Measurements from ENCODE around the gene PRAMEF14.
"Not testable (repeated sequence)": the region's sequence is repeated elsewhere in the genome, so short reads cannot be mapped to it uniquely, and the experiment has no call there.

Gene PRAMEF14

GRCh38 chr1:13347034-13347433, at the start of gene PRAMEF14:
TSS of gene PRAMEF14 (minus strand) at chr1:13347134. CDS start at chr1:13345314, 1,820 bp downstream.
- not testable (repeated sequence) for DNase-seq (ENCODE audit: low spot score)

GRCh38 chr1:13395311-13395710, 48.4 kb upstream of the PRAMEF14 start:
- DNase-seq (ENCODE audit: low spot score) = not testable (repeated sequence)

DNA sequence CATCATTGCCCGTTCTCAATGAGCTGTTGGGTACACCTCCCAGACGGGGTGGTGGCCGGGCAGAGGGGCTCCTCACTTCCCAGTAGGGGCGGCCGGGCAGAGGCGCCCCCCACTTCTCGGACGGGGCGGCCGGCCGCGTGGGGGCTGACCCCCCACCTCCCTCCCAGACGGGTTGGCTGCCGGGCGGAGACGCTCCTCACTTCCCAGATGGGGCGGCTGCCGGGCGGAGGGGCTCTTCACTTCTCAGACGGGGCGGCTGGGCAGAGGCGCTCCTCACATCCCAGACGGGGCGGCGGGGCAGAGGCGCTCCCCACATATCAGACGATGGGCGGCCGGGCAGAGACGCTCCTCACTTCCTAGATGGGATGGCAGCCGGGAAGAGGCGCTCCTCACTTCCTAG, 47.8 kb upstream of the PRAMEF14 start:
- not testable (repeated sequence) for DNase-seq (ENCODE audit: low spot score)

DNA sequence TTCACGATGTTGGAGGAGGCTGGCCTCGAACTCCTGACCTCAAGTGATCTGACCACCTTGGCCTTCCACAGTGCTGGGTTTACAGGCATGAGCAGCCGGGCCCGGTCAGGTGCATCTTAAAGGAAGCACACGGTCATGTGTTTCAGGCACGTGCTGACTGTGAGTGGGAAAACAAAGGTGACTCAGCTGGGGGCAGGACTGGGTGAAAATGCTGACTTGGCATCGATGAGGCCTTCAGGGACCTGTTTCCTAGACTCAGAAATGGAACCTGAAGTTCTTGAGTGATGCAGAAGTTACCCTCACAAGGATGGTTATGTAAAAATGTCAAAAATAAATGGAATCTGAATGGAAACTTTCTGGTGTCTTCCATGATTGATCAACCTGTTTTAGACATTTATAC, 46.1 kb upstream of the PRAMEF14 start:
- DNase-seq (ENCODE audit: low spot score) = not testable (repeated sequence)

DNA sequence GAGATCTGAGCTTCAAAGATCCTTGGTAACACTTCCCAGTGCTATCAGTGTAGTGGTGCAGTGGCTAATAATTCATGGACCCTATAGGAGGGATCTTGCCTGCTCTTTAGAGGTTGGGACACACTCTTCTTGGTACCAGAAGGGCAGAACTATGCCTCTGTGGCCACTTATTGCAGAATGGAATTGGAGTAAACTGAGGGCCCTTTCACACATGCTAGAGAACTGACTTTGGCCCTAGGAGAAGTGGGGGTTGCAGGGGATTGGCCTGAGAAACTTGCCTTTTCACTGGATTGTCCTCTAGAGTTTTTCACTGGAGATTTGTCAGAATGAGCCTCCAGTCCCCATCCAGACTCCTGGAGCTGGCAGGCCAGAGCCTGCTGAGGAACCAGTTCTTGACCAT, 42.4 kb upstream of the PRAMEF14 start, which contains the start of gene PRAMEF17:
PRAMEF17 (plus strand) TSS at position 301 of the 400 bp plus-strand sequence; CDS start at position 327, 26 bp downstream.
- not testable (repeated sequence) for DNase-seq (ENCODE audit: low spot score)

DNA sequence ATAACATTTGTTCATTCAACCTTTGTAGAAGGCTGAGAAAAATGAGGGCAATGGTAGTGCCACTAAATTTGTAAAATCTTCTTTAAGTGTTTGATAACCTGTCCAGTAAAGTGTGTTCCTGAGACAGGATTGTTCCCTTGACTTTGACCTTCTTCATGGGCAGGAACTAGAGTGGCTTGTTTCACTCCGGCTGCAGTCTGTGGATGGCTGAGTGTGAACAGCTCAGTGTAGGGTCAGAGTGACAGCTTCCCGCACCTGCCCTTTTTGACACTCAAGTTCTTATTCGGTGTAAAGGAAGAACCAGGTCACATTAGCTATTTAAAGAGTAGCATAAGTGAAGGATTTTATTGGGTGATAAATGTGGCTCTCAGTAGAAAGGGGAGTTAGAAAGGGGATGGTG, 33.4 kb upstream of the PRAMEF14 start:
- DNase-seq (ENCODE audit: low spot score) = not testable (repeated sequence)

DNA sequence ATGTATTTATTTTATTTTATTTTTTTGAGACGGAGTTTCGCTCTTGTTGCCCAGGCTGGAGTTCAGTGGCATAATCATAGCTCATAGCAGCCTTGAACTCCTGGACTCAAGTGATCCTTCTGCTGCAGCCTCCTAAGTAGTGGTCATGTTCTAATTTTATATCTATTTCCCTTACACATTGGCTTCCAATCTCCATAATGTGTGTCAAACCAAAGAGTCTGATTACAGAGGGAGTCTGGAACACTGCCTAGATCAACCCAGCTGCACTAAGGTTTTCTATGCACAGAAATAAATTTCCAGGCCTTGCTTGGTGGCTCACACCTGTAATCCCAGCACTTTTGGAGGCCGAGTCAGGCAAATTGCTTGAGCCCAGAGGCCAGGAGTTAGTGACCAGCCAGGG, 32.0 kb upstream of the PRAMEF14 start:
- DNase-seq (ENCODE audit: low spot score) = not testable (repeated sequence)

GRCh38 chr1:13368544-13368943, 21.6 kb upstream of the PRAMEF14 start:
- peak; percentile 4 for DNase-seq (ENCODE audit: low spot score)

GRCh38 chr1:13366536-13366935, 19.6 kb upstream of the PRAMEF14 start:
- not testable (repeated sequence) for DNase-seq (ENCODE audit: low spot score)

DNA sequence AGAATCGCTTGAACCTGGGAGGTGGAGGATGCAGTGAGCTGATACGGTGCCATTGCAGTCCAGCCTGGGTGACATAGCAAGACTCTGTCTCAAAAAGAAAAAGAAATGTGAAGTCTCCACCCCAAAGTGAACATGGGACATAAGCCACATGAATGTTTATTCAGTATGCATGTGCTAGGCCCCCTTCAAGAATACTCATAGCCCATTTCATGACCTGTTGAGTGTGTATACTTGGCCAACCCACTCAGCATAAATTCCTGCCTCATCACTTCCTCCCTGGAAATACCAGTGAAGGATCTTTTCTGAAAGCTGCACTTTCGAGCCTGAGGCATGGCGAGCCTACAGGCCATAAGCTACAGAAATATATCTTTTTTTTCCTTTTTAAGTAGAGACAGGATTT, 18.0 kb upstream of the PRAMEF14 start:
- not testable (repeated sequence) for DNase-seq (ENCODE audit: low spot score)

DNA sequence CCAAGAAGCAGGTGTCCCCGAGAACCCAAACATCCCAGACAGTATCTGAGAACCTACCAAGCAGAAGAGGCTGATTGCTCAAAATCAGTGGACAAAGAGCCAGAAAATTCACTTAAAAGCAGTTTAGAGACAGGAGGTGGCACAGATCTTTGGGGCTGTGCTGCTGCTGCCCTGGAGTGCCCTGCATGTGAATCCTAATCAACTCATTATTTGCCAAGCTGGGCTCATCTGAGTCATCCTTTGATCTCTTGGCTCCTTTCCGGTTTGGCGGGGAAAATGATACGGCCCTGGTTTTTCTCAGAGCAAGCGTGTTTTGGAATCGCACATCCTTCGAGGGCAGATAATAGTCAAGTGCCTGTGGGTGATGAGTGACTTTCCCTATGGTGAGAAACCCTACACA, 15.4 kb upstream of the PRAMEF14 start:
- DNase-seq (ENCODE audit: low spot score) = not testable (repeated sequence)

DNA sequence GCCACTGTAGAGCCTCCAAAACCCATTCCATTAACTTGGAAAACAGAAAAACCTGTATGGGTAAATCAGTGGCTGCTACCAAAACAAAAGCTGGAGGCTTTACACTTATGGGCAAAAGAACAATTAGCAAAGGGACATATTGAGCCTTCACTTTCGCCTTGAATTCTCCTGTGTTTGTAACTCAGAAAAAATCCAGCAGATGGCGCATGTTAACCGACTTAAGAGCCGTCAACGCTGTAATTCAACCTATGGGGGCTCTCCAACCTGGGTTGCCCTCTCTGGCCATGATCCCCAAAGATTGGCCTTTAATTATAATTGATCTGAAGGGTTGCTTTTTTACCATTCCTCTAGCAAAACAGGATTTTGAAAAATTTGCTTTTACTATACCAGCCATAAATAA, 9.8 kb upstream of the PRAMEF14 start:
- peak; percentile 5 for DNase-seq (ENCODE audit: low spot score)

- DNase-seq (ENCODE audit: low spot score) = not testable (repeated sequence)
Measured at GRCh38 chr1:13354475-13354874, 7.5 kb upstream of the PRAMEF14 start.

DNA sequence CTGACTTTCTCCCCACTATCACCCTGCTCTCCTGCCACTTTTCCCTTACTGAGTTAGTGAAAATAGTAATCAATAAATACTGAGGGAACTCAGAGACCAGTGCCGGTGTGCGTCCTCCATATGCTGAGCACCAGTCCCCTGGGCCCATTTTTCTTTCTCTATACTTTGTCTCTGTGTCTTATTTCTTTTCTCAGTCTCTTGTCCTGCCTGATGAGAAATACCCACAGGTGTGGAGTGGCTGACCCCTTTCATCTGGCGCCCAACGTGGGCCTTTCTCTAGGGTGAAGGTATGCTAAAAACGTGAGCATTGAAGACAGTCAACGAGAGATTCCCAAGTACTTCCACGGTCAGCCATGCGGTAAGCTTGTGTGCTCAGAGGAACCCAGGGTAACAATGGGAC, 6.5 kb upstream of the PRAMEF14 start:
- DNase-seq (ENCODE audit: low spot score) = not testable (repeated sequence)

- DNase-seq (ENCODE audit: low spot score) = not testable (repeated sequence)
Measured at GRCh38 chr1:13342496-13342895, 4.4 kb downstream of the PRAMEF14 start.

GRCh38 chr1:13315281-13315680, 31.7 kb downstream of the PRAMEF14 start, which contains the start of gene PRAMEF15:
TSS of gene PRAMEF15 (plus strand) at chr1:13315581. CDS start at chr1:13318408, 2,827 bp downstream.
- not testable (repeated sequence) for DNase-seq (ENCODE audit: low spot score)

DNA sequence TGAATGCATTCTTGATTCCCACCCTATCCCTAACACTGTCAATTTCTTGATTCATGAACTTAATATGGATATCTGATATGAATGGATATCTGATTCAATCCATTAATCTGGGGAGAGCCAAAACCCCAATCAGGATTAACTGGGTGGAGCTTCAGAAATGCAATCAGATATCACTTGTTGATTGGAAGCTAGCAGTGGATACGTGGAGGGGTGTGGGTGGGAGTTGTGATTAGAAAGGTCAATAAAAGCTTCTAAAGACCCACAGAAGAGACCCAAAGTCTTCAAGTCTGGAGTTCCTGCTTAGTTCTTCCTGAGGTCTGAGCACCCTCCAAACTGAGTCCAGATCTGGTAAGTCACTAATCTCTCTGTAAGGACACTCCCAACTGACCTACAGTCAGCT, 43.7 kb downstream of the PRAMEF14 start, which contains the start of gene PRAMEF33:
PRAMEF33 (plus strand) TSS at position 301 of the 400 bp plus-strand sequence. CDS start 2,416 bp downstream, outside the sequence.
- not testable (repeated sequence) for DNase-seq (ENCODE audit: low spot score)

- DNase-seq (ENCODE audit: low spot score) = not testable (repeated sequence)
Measured at GRCh38 chr1:13302197-13302596, 44.7 kb downstream of the PRAMEF14 start.

- not testable (repeated sequence) for DNase-seq (ENCODE audit: low spot score)
Measured at GRCh38 chr1:13298699-13299098, 48.2 kb downstream of the PRAMEF14 start.

DNA sequence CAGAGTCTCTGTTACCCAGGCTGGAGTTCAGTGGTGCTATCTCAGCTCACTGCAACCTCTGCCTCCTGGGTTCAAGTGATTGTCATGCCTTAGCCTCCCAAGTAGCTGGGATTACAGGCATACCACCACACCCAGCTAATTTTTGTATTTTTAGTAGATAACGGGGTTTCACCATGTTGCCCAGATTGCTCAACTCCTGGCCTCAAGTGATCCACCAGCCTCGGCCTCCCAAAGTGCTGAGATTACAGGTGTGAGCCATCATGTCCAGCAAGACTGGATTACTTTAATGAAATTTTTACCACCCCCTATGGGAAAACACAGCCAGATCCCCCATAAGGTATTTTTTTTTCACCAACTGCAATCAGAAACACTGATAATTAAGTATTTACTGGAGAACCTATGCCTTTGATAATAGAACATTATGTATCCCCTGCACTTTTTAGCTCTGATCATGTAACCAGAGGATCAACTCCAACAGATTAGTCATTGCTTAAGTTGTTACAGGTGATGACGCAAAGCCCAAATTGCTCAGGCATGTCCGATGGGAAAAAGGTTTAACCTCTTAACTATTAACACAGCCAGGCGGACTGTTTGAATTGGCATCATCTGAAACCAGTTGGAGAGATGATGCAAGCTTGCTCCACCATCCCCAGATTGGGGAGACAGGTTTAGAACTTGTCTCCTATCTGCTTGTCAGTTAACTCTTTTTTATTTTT, 49.6 kb downstream of the PRAMEF14 start:
- DNase-seq (ENCODE audit: low spot score) = not testable (repeated sequence)
